Karpas-422 (cell line): Measurements from ENCODE around the gene AGPAT3. TPM values are rescaled to one million over a fixed set of nuclear protein-coding genes. Genes with fewer than 3 reads are reported as not detected.

Experiments used
- DNase-seq: peaks from one replicate; pipeline ENCODE4 v3.0.0-alpha.2; 2015
- H2AFZ ChIP-seq: fragments of 200-600 bp; sonication (generic); 2 replicates; pipeline ENCODE4 v1.6.1; 2014; ENCODE audit warnings: antibody characterized with exemption, low read length, mixed read lengths
- H3K27ac ChIP-seq: fragments of 200-600 bp; sonication (generic); 2 replicates; pipeline ENCODE4 v1.5.1; 2014; ENCODE audit warnings: mild to moderate bottlenecking, low read length, moderate library complexity
- H3K27me3 ChIP-seq: fragments of 200-600 bp; sonication (generic); 2 replicates; pipeline ENCODE4 v1.6.1; 2014; ENCODE audit warnings: low read length, mixed read lengths
- H3K36me3 ChIP-seq: fragments of 200-600 bp; sonication (generic); 2 replicates; pipeline ENCODE4 v1.6.1; 2014; ENCODE audit warnings: low read length, mixed read lengths; ENCODE audit not compliant: insufficient read depth
- H3K4me1 ChIP-seq: fragments of 200-600 bp; sonication (generic); 2 replicates; pipeline ENCODE4 v1.6.1; 2014; ENCODE audit warnings: mild to moderate bottlenecking, low read length, mixed read lengths
- H3K4me2 ChIP-seq: fragments of 200-600 bp; sonication (generic); 2 replicates; pipeline ENCODE4 v1.6.1; 2014; ENCODE audit warnings: low read length, low read depth, mild to moderate bottlenecking; ENCODE audit not compliant: poor library complexity, severe bottlenecking
- H3K4me3 ChIP-seq: fragments of 200-600 bp; sonication (generic); 2 replicates; pipeline ENCODE4 v1.5.1; 2014; ENCODE audit warnings: mild to moderate bottlenecking, antibody characterized with exemption, low read length, mixed read lengths
- H3K79me2 ChIP-seq: fragments of 200-600 bp; sonication (generic); 2 replicates; pipeline ENCODE4 v1.6.1; 2014; ENCODE audit warnings: mild to moderate bottlenecking, low read length, mixed read lengths
- H3K9ac ChIP-seq: fragments of 200-600 bp; sonication (generic); 2 replicates; pipeline ENCODE4 v1.6.0; 2014; ENCODE audit warnings: low read length
- H3K9me2 ChIP-seq: fragments of 200-600 bp; sonication (generic), shearing (Covaris generic); replicated peaks from 2 replicates; pipeline ENCODE4 v1.6.0; 2014; ENCODE audit warnings: mild to moderate bottlenecking, low read length, moderate library complexity; ENCODE audit not compliant: insufficient read depth
- H3K9me3 ChIP-seq: fragments of 300-700, 200-600 bp; sonication (generic); 2 replicates; pipeline ENCODE4 v1.6.1; 2014; ENCODE audit warnings: low read length, mixed read lengths
- H4K20me1 ChIP-seq: fragments of 200-600 bp; sonication (generic); 2 replicates; pipeline ENCODE4 v1.6.1; 2014; ENCODE audit warnings: mild to moderate bottlenecking, antibody characterized with exemption, low read length, low read depth; ENCODE audit not compliant: insufficient read depth
- total RNA-seq: library from RNA; depleted of rRNA; stranded (reverse); fragments of >200 nt; shearing (Covaris generic); gene quantifications from 2 replicates; pipeline ENCODE4 v1.2.3, GENCODE V29; 2014; ENCODE audit warnings: low replicate concordance

The AGPAT3 gene
- total RNA-seq, 1 experiment from 2014 or later: 29.0 TPM

GRCh38 chr21:43885721-43886120 is 20.7 kb downstream of the AGPAT3 start:
- Histone ChIP-seq H3K9ac (no peak overlapping the region), H3K27me3 (no peaks in the 10 kb centered on the region), H3K9me2 (no peaks in the 10 kb centered on the region), H3K4me2 (no peak overlapping the region), H2AFZ (no peak overlapping the region), H3K36me3 (peaks cover 9% of the 10 kb centered on the region), H4K20me1 (peaks cover 7% of the 10 kb centered on the region; the same call in 1 of the 2 replicates), H3K79me2 (peaks cover 92% of the 10 kb centered on the region), H3K27ac (no peak overlapping the region), H3K4me3 (no peak overlapping the region), H3K9me3 (no peaks in the 10 kb centered on the region), H3K4me1 (peaks cover 15% of the 10 kb centered on the region)
- DNase-seq: no peak

- H3K9me2 ChIP-seq: no peaks in the 10 kb centered on the region
- H3K27me3 ChIP-seq: no peaks in the 10 kb centered on the region
- H3K79me2 ChIP-seq: peaks cover 91% of the 10 kb centered on the region
- no peak overlapping the region for H3K27ac ChIP-seq
- H3K4me1 ChIP-seq: peaks cover 8% of the 10 kb centered on the region
- no peak overlapping the region for H2AFZ ChIP-seq
- no peaks in the 10 kb centered on the region for H3K9me3 ChIP-seq
- DNase-seq: no peak
- no peak overlapping the region for H3K9ac ChIP-seq
- H3K4me3 ChIP-seq: no peak overlapping the region
- peaks cover 9% of the 10 kb centered on the region for H3K36me3 ChIP-seq
- H4K20me1 ChIP-seq: peaks cover 6% of the 10 kb centered on the region; the same call in 1 of the 2 replicates
- H3K4me2 ChIP-seq: no peak overlapping the region
Measured at GRCh38 chr21:43886565-43886964, 21.5 kb downstream of the AGPAT3 start.

GRCh38 chr21:43889069-43889468 is 24.0 kb downstream of the AGPAT3 start:
- peaks cover 6% of the 10 kb centered on the region; the same call in 1 of the 2 replicates for H4K20me1 ChIP-seq
- H2AFZ ChIP-seq: no peak overlapping the region
- no peak overlapping the region for H3K27ac ChIP-seq
- peaks cover 92% of the 10 kb centered on the region for H3K79me2 ChIP-seq
- H3K27me3 ChIP-seq: no peaks in the 10 kb centered on the region
- no peaks in the 10 kb centered on the region for H3K9me3 ChIP-seq
- no peak overlapping the region for H3K4me3 ChIP-seq
- H3K9ac ChIP-seq: no peak overlapping the region
- DNase-seq: no peak
- H3K9me2 ChIP-seq: no peaks in the 10 kb centered on the region
- peaks cover 16% of the 10 kb centered on the region for H3K4me1 ChIP-seq
- H3K36me3 ChIP-seq: peaks cover 9% of the 10 kb centered on the region
- no peak overlapping the region for H3K4me2 ChIP-seq

GRCh38 chr21:43890042-43890441 is 25.0 kb downstream of the AGPAT3 start:
- Histone ChIP-seq H3K27me3 (no peaks in the 10 kb centered on the region), H4K20me1 (peaks cover 6% of the 10 kb centered on the region; the same call in 1 of the 2 replicates), H2AFZ (no peak overlapping the region), H3K27ac (no peak overlapping the region), H3K9me3 (no peaks in the 10 kb centered on the region), H3K36me3 (peaks cover 9% of the 10 kb centered on the region), H3K9me2 (no peaks in the 10 kb centered on the region), H3K4me2 (no peak overlapping the region), H3K9ac (no peak overlapping the region), H3K4me3 (no peak overlapping the region), H3K4me1 (peaks cover 21% of the 10 kb centered on the region), H3K79me2 (peaks cover 91% of the 10 kb centered on the region)
- DNase-seq: no peak

GRCh38 chr21:43892334-43892733 is 27.3 kb downstream of the AGPAT3 start:
- Histone ChIP-seq H3K36me3 (peaks cover 4% of the 10 kb centered on the region; the same call in 1 of the 2 replicates), H4K20me1 (no peaks in the 10 kb centered on the region), H3K27me3 (no peaks in the 10 kb centered on the region), H3K9me3 (no peaks in the 10 kb centered on the region), H3K9me2 (no peaks in the 10 kb centered on the region), H3K4me3 (no peak overlapping the region), H3K4me2 (peak overlapping the region; percentile 67), H3K9ac (no peak overlapping the region), H3K4me1 (peaks cover 21% of the 10 kb centered on the region), H3K27ac (no peak overlapping the region), H3K79me2 (peaks cover 87% of the 10 kb centered on the region), H2AFZ (no peak overlapping the region)
- no peak for DNase-seq

GRCh38 chr21:43892984-43893535 is 28.0 kb downstream of the AGPAT3 start:
- Histone ChIP-seq H3K79me2 (peaks cover 83% of the 10 kb centered on the region), H3K9ac (peak overlapping the region; percentile 65), H3K4me2 (peak overlapping the region; percentile 67), H4K20me1 (no peaks in the 10 kb centered on the region), H3K9me3 (no peaks in the 10 kb centered on the region), H3K36me3 (peaks cover 4% of the 10 kb centered on the region; the same call in 1 of the 2 replicates), H2AFZ (no peak overlapping the region), H3K9me2 (no peaks in the 10 kb centered on the region), H3K4me3 (peak overlapping the region; percentile 60; the same call in 1 of the 2 replicates), H3K4me1 (peaks cover 21% of the 10 kb centered on the region), H3K27me3 (no peaks in the 10 kb centered on the region), H3K27ac (peak overlapping the region; percentile 68)
- no peak for DNase-seq

GRCh38 chr21:43893536-43894205 is 28.6 kb downstream of the AGPAT3 start:
- Histone ChIP-seq H3K36me3 (peaks cover 4% of the 10 kb centered on the region; the same call in 1 of the 2 replicates), H4K20me1 (no peaks in the 10 kb centered on the region), H2AFZ (no peak overlapping the region), H3K4me2 (peak overlapping the region; percentile 67), H3K4me3 (peak overlapping the region; percentile 60), H3K27me3 (no peaks in the 10 kb centered on the region), H3K79me2 (peaks cover 81% of the 10 kb centered on the region), H3K4me1 (peaks cover 21% of the 10 kb centered on the region), H3K9me2 (no peaks in the 10 kb centered on the region), H3K27ac (peak overlapping the region; percentile 68), H3K9ac (peak overlapping the region; percentile 65), H3K9me3 (no peaks in the 10 kb centered on the region)
- peak; percentile 74 for DNase-seq

GRCh38 chr21:43894206-43894577 is 29.2 kb downstream of the AGPAT3 start:
- H3K79me2 ChIP-seq: peaks cover 81% of the 10 kb centered on the region
- H3K4me2 ChIP-seq: peak overlapping the region; percentile 67
- H3K27me3 ChIP-seq: no peaks in the 10 kb centered on the region
- H3K9me3 ChIP-seq: no peaks in the 10 kb centered on the region
- H3K4me1 ChIP-seq: peaks cover 21% of the 10 kb centered on the region
- H3K9me2 ChIP-seq: no peaks in the 10 kb centered on the region
- H3K27ac ChIP-seq: peak overlapping the region; percentile 68
- H3K4me3 ChIP-seq: peak overlapping the region; percentile 60
- H4K20me1 ChIP-seq: no peaks in the 10 kb centered on the region
- DNase-seq: no peak
- H3K36me3 ChIP-seq: peaks cover 4% of the 10 kb centered on the region; the same call in 1 of the 2 replicates
- peak overlapping the region; percentile 65; the same call in 1 of the 2 replicates for H3K9ac ChIP-seq
- H2AFZ ChIP-seq: no peak overlapping the region
